ENCODE measurements around the gene PCID2.

DNA sequence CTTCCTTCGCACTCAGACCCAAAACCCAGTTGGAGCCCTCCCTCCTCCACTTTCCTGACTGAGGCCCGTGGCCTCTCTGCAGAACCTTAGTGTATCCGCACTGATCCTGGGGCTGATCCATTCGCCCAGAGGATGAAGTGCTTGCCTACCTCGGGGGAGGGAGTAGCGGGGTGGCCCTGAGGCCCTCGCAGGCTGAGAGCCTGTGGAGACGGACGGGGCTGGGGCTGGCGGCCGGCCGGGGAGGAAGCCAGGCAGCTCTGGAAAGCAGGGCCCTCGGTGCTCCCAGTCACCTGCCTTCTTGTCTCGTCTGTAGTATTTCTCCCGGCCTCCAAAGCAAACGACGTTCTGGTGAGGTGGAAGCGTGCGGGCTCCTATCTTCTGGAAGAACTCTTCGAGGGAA lies 48.8 kb downstream of the PCID2 start:
- TF ChIP-seq, protein P1, sequence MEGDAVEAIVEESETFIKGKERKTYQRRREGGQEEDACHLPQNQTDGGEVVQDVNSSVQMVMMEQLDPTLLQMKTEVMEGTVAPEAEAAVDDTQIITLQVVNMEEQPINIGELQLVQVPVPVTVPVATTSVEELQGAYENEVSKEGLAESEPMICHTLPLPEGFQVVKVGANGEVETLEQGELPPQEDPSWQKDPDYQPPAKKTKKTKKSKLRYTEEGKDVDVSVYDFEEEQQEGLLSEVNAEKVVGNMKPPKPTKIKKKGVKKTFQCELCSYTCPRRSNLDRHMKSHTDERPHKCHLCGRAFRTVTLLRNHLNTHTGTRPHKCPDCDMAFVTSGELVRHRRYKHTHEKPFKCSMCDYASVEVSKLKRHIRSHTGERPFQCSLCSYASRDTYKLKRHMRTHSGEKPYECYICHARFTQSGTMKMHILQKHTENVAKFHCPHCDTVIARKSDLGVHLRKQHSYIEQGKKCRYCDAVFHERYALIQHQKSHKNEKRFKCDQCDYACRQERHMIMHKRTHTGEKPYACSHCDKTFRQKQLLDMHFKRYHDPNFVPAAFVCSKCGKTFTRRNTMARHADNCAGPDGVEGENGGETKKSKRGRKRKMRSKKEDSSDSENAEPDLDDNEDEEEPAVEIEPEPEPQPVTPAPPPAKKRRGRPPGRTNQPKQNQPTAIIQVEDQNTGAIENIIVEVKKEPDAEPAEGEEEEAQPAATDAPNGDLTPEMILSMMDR (IDR thresholded peaks at IDR 0.05) = no peak
- TF ChIP-seq EP300 (IDR thresholded peaks at IDR 0.05) = no peak
